Sigmoid colon (tissue), 7 donors: Measurements from ENCODE around the gene IL12A. TPM values are rescaled to one million over a fixed set of nuclear protein-coding genes. Genes with fewer than 3 reads are reported as not detected.
A peak's percentile ranks its signal among the peaks of the same experiment; 100 is the strongest.

Experiments
- DNase-seq: peaks from one replicate; pipeline ENCODE4 v3.0.0-alpha.2; 2019
- H3K27ac ChIP-seq, 4 donors: fragments of 200-600 bp; sonication (generic); one replicate each; pipeline ENCODE4 v1.5.1; 2016 to 2019; ENCODE audit warnings: mild to moderate bottlenecking in 1 of 4
- H3K27me3 ChIP-seq, 3 donors: fragments of 200-600 bp; sonication (generic); one replicate each; pipeline ENCODE4 v1.5.1; 2019; ENCODE audit warnings: mild to moderate bottlenecking in 1 of 3
- H3K36me3 ChIP-seq, 4 donors: fragments of 200-600 bp; sonication (generic); one replicate each; pipeline ENCODE4 v1.5.1; 2016 to 2019
- H3K4me1 ChIP-seq, 4 donors: fragments of 200-600 bp; sonication (generic); one replicate each; pipeline ENCODE4 v1.5.1; 2017 to 2019
- H3K4me3 ChIP-seq, 4 donors: fragments of 200-600 bp; sonication (generic); one replicate each; pipeline ENCODE4 v1.5.1; 2017 to 2019; ENCODE audit warnings: mild to moderate bottlenecking in 2 of 4, moderate library complexity in 1 of 4
- H3K9me3 ChIP-seq, 4 donors: fragments of 200-600 bp in 3 of 4; sonication (generic) in 3 of 4; one replicate each; pipeline versions ENCODE4 v1.5.1 to v1.6.1; 2013 to 2019
- EP300 ChIP-seq, 4 donors: sonication (generic); formaldehyde crosslinking; IDR thresholded peaks; one replicate each; pipeline ENCODE4 v1.6.1; 2017; ENCODE audit warnings: antibody characterized with exemption in 4 of 4
- POLR2A ChIP-seq, 2 donors: fragments of 450-650 bp; IDR thresholded peaks; one replicate each; pipeline ENCODE4 v1.6.1; 2016; ENCODE audit warnings: antibody characterized with exemption in 2 of 2, mild to moderate bottlenecking in 2 of 2, moderate library complexity in 2 of 2
- POLR2AphosphoS5 ChIP-seq, 4 donors: sonication (generic); formaldehyde crosslinking; IDR thresholded peaks; one replicate each; pipeline ENCODE4 v1.6.1; 2017; ENCODE audit warnings: antibody characterized with exemption in 4 of 4
- WGBS, 2 donors: extraction: QIAGEN DNeasy Blood & Tissue Kit; methylation state at CpG; one replicate each; pipeline ENCODE4 v1.1.7; 2013; 5-methylcytosine and 5-hydroxymethylcytosine counted together
- intact Hi-C: fragments of 100-400 bp; cut with DNase I; formaldehyde crosslinking; loops from one replicate; pipeline ENCODE4 v1.15.1; 2023
- polyA plus RNA-seq, 3 donors: library from polyadenylated mRNA; stranded (reverse); fragments of 200-250 nt; gene quantifications; one replicate each; pipeline ENCODE4 v1.2.3, GENCODE V29; 2013
- total RNA-seq, 4 donors: library from RNA; depleted of rRNA; stranded (reverse); fragments of >200 nt; gene quantifications; one replicate each; pipeline ENCODE4 v1.1.0, GENCODE V29; 2016
- TF ChIP-seq, protein P1 (sequence below), 4 experiments: fragments of 450-650 bp in 3 of 4; fragments of 200-600 bp in 1 of 4; IDR thresholded peaks; one replicate each; pipeline ENCODE4 v1.5.1; 2016 to 2019; ENCODE audit warnings: antibody characterized with exemption in 4 of 4, mild to moderate bottlenecking in 3 of 4, moderate library complexity in 2 of 4
- donor health status: healthy with polysubstance abuse.
- donor health status: Bipolar disorder and iron deficiency.
- donor health status: healthy.

Gene IL12A
- total and polyA plus RNA-seq, 7 donors, result 0.27 to 3.9 (median 1.1) TPM; not detected in 2

DNA sequence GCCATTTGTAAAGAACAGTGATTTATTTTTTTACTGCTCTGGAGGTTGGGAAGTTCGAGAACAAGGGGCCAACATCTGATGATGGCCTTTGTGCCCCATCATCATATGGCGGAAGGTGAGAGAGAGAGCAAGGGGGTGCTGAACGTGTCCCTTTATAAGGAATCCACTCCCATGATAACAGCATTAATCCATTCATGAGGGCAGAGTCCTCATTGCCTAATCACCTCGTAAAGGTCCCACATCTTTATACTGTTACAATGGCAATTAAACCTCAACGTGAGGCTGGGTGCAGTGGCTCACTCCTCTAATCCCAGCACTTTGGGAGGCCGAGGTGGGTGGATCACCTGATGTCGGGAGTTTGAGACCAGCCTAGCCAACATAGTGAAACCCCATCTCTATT, 8.3 kb downstream of the IL12A start:
- no peak for DNase-seq
- Histone ChIP-seq H3K9me3 (no peaks in the 10 kb centered on the region), H3K36me3 (no peaks in the 10 kb centered on the region), H3K27me3 (no peaks in the 10 kb centered on the region), H3K4me3 (no peak overlapping the region), H3K4me1 (peaks cover 0 to 32% (median 18%) of the 10 kb centered on the region in 4 donors), H3K27ac (no peak overlapping the region)
- intact Hi-C loops, result no loop called here
- TF ChIP-seq, protein P1, sequence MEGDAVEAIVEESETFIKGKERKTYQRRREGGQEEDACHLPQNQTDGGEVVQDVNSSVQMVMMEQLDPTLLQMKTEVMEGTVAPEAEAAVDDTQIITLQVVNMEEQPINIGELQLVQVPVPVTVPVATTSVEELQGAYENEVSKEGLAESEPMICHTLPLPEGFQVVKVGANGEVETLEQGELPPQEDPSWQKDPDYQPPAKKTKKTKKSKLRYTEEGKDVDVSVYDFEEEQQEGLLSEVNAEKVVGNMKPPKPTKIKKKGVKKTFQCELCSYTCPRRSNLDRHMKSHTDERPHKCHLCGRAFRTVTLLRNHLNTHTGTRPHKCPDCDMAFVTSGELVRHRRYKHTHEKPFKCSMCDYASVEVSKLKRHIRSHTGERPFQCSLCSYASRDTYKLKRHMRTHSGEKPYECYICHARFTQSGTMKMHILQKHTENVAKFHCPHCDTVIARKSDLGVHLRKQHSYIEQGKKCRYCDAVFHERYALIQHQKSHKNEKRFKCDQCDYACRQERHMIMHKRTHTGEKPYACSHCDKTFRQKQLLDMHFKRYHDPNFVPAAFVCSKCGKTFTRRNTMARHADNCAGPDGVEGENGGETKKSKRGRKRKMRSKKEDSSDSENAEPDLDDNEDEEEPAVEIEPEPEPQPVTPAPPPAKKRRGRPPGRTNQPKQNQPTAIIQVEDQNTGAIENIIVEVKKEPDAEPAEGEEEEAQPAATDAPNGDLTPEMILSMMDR (IDR thresholded peaks at IDR 0.05), result no peak
- no peak for TF ChIP-seq EP300 (IDR thresholded peaks at IDR 0.05)
- TF ChIP-seq POLR2AphosphoS5 (IDR thresholded peaks at IDR 0.05), result no peak
- TF ChIP-seq POLR2A (IDR thresholded peaks at IDR 0.05), result no peak
- 46 to 80% methylated on average over 7 of the region's 7 CpGs for WGBS, 2 donors

DNA sequence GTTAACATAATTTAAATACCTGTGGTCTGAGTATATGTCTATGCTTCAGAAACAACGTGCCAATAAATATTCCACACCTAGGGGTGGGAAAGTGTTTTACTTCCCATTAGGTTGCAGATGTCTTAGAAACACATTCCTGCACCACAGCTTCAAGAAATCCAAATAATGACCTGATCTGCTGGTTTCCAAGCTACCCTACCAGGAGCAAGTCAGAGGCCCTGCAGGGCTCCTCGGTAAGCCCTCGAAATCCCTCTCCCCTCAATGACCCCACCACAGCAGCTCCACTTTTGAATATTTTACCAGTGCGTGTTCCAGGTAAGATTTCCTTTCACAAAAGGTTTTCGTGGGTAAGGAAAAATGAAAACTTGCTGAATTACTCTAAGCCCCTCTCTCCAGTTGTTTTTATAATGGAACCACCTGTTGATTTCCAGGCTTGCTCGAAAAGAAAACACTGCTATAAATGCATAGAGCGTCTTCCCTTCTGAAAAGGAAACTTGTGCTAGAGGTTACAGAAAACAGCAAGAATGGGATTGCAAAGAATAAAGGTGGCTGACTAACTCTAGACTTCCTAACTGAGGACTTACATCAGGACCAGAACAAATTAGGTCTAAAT, 12.6 kb downstream of the IL12A start:
- WGBS, 2 donors, result 85 to 87% methylated on average over 7 of the region's 7 CpGs
- no peak overlapping the region for H3K27ac ChIP-seq
- intact Hi-C loops, result no loop called here
- H3K4me3 ChIP-seq, result no peak overlapping the region
- H3K27me3 ChIP-seq, result no peaks in the 10 kb centered on the region
- H3K36me3 ChIP-seq, result no peaks in the 10 kb centered on the region
- no peaks in the 10 kb centered on the region for H3K9me3 ChIP-seq
- no peak for DNase-seq
- H3K4me1 ChIP-seq, result peaks cover 0 to 7% (median under 1%) of the 10 kb centered on the region in 4 donors
- TF ChIP-seq POLR2AphosphoS5 (IDR thresholded peaks at IDR 0.05), result no peak
- no peak for TF ChIP-seq EP300 (IDR thresholded peaks at IDR 0.05)
- TF ChIP-seq, protein P1 (IDR thresholded peaks at IDR 0.05), result no peak
- no peak for TF ChIP-seq POLR2A (IDR thresholded peaks at IDR 0.05)

DNA sequence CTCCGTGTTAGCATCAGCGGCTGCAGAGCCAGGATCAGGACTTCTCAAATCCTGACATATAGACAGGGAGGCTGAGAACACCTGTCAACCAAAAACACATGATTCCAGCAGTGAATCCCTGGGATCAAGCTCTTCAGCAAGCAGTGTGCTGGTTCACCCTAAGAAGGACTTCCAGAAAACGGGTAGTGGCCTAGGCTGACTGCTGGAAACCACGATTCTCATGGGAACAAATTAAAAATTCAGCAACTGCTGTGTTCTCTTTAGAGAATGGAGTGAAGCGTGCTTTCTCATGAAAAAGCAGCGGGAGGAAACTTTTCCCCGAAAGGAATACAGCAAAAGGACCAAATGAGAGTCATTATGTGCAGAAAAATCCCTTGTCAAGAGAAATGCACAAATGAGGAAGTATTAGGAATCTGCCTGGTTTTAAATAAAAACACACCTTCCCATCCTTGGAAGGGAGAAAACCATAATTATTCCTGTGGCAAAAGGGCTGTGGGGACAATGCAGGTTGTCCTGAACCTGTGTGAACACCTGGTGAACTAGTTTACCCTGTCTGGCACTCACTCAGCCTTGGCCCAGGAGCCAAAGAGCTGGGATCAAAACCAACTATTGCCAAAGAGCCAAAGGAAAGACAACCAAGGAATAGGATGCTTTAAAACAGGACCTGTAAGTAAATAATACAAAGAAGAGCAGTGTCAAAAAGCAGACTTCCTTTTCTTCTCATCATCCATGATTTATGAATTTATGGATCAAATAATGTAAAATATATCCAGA, 13.4 kb downstream of the IL12A start:
- no peaks in the 10 kb centered on the region for H3K9me3 ChIP-seq
- WGBS, 2 donors, result 88 to 93% methylated on average over 7 of the region's 7 CpGs
- intact Hi-C loops, result no loop called here

DNA sequence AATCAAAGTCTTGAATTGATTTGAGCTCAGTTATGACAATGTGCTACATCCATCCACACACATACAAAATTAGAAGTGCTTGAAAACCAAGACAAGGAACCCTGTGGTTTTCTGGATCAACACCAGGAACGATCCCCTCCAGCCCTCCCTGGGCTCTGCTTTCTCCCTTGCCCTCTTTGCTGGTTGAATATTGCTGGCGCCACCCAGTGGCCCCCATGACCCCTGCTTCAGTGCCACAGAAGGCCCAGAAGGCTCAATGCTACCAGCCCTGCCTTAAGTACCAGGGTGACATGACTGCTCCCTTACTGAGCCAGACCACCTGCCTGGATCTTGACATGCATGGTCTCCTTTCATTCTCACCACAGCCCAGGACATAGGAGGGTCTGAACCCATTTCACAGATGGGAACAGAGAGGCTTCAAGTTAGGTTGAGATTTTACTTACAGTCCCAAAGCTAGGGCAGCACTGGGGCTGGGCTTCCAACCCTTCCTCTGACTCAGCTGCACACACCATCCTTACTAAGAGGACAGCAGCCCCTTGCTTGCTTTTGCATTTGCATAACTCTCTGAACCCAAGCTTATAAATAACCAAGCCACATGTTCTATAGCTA, 15.0 kb downstream of the IL12A start:
- WGBS, 2 donors, result 5 to 13% methylated on average over 2 of the region's 2 CpGs

More for the DNA sequence above, 13.4 kb downstream of the IL12A start:
- no peaks in the 10 kb centered on the region for H3K36me3 ChIP-seq
- no peak overlapping the region for H3K27ac ChIP-seq
- peaks cover 0 to 7% (median 2%) of the 10 kb centered on the region in 4 donors for H3K4me1 ChIP-seq
- DNase-seq, result no peak
- H3K4me3 ChIP-seq, result no peak overlapping the region
- TF ChIP-seq, protein P1 (IDR thresholded peaks at IDR 0.05), result no peak
- no peak for TF ChIP-seq POLR2A (IDR thresholded peaks at IDR 0.05)
- no peaks in the 10 kb centered on the region for H3K27me3 ChIP-seq

More for the DNA sequence above, 15.0 kb downstream of the IL12A start:
- TF ChIP-seq EP300 (IDR thresholded peaks at IDR 0.05), result no peak
- TF ChIP-seq, protein P1 (IDR thresholded peaks at IDR 0.05), result peak; percentile 27 to 42 (median 28)
- Histone ChIP-seq H3K9me3 (no peaks in the 10 kb centered on the region), H3K36me3 (no peaks in the 10 kb centered on the region), H3K4me1 (peaks cover 0 to 7% (median 2%) of the 10 kb centered on the region in 4 donors), H3K4me3 (no peak overlapping the region), H3K27ac (no peak overlapping the region), H3K27me3 (no peaks in the 10 kb centered on the region)
- DNase-seq, result peak; percentile 68
- intact Hi-C loops, result no loop called here
